HG02885 (cell line): ENCODE results near the gene DPM3.
"Not testable (repeated sequence)": the region's sequence is repeated elsewhere in the genome, so short reads cannot be mapped to it uniquely, and the experiment has no call there.

Experiments used
- ATAC-seq: cut with Tn5 transposase; IDR thresholded peaks from one replicate; pipeline ENCODE4 v1.9.1; 2021; ENCODE audit warnings: mild to moderate bottlenecking; ENCODE audit not compliant: unreplicated experiment, poor library complexity

DPM3 gene

GRCh38 chr1:155127105-155127966, 13.0 kb downstream of the DPM3 start, which contains the start of gene EFNA1:
Gene EFNA1, plus strand, starts transcription at chr1:155127876. Its CDS starts 102 bp downstream, at chr1:155127978.
- no peak for ATAC-seq

- no peak for ATAC-seq
Measured at GRCh38 chr1:155126556-155127104, 13.7 kb downstream of the DPM3 start.

GRCh38 chr1:155125946-155126555, 14.3 kb downstream of the DPM3 start:
- ATAC-seq, result no peak

- no peak for ATAC-seq
Measured at GRCh38 chr1:155125511-155125945, 14.8 kb downstream of the DPM3 start.

GRCh38 chr1:155124503-155125463, 15.5 kb downstream of the DPM3 start:
- ATAC-seq, result no peak

- ATAC-seq, result no peak
Measured at GRCh38 chr1:155123801-155124200, 16.5 kb downstream of the DPM3 start.

- ATAC-seq, result no peak
Measured at GRCh38 chr1:155122308-155122707, 18.0 kb downstream of the DPM3 start.

GRCh38 chr1:155121249-155121648, 19.1 kb downstream of the DPM3 start:
- ATAC-seq, result no peak

- ATAC-seq, result no peak
Measured at GRCh38 chr1:155120253-155120652, 20.1 kb downstream of the DPM3 start.

GRCh38 chr1:155118090-155118489, 22.2 kb downstream of the DPM3 start:
- not testable (repeated sequence) for ATAC-seq

GRCh38 chr1:155117610-155118009, 22.7 kb downstream of the DPM3 start:
- no peak for ATAC-seq

GRCh38 chr1:155116113-155116764, 24.1 kb downstream of the DPM3 start:
- no peak for ATAC-seq

GRCh38 chr1:155113450-155113980, 26.8 kb downstream of the DPM3 start:
- no peak for ATAC-seq

GRCh38 chr1:155110826-155111225, 29.5 kb downstream of the DPM3 start:
- ATAC-seq, result no peak

- no peak for ATAC-seq
Measured at GRCh38 chr1:155110381-155110780, 29.9 kb downstream of the DPM3 start.

GRCh38 chr1:155108296-155108695, 32.0 kb downstream of the DPM3 start:
- ATAC-seq, result no peak

- ATAC-seq, result no peak
Measured at GRCh38 chr1:155107309-155108264, 32.7 kb downstream of the DPM3 start.

- no peak for ATAC-seq
Measured at GRCh38 chr1:155106862-155107261, 33.5 kb downstream of the DPM3 start.
